ENCODE results near the gene HMGCS1. TPM values are rescaled to one million over a fixed set of nuclear protein-coding genes. Genes with fewer than 3 reads are reported as not detected.

The HMGCS1 gene
- total and polyA plus RNA-seq, 11 donors, result 6.3 to 34.8 (median 30.0) TPM

- TF ChIP-seq CTCF (IDR thresholded peaks at IDR 0.05) (no peak), POLR2A (IDR thresholded peaks at IDR 0.05) (no peak)
- Histone ChIP-seq H3K4me1 (peaks cover 0 to 7% (median 0%) of the 10 kb centered on the region in 12 donors), H3K9me3 (peaks cover 0 to 26% (median 7%) of the 10 kb centered on the region in 12 donors), H3K36me3 (no peaks in the 10 kb centered on the region), H3K27ac (no peak overlapping the region), H3K4me3 (no peak overlapping the region), H3K27me3 (peaks cover 0 to 7% (median 0%) of the 10 kb centered on the region in 9 donors)
- intact Hi-C loops (cut with DNase I), result no loop called here
- ATAC-seq (peak in 1 of 4 donors; percentile 51), DNase-seq (no peak)
- 53 to 63% (median 61%) methylated on average over 2 of the region's 2 CpGs for WGBS, 4 donors
Observed at GRCh38 chr5:43357067-43357466, 43.9 kb upstream of the HMGCS1 start.

GRCh38 chr5:43354774-43355173 is 41.6 kb upstream of the HMGCS1 start:
- no peak overlapping the region for H3K4me3 ChIP-seq
- peaks cover 0 to 7% (median 0%) of the 10 kb centered on the region in 9 donors for H3K27me3 ChIP-seq
- intact Hi-C loops (cut with DNase I), result no loop called here
- DNase-seq (no peak), ATAC-seq (no peak)
- H3K36me3 ChIP-seq, result no peaks in the 10 kb centered on the region
- no peak overlapping the region for H3K27ac ChIP-seq
- TF ChIP-seq POLR2A (IDR thresholded peaks at IDR 0.05) (no peak), CTCF (IDR thresholded peaks at IDR 0.05) (no peak)
- H3K4me1 ChIP-seq, result peaks cover 0 to 7% (median 0%) of the 10 kb centered on the region in 12 donors
- H3K9me3 ChIP-seq, result peaks cover 0 to 8% (median 4%) of the 10 kb centered on the region in 12 donors
- 88 to 94% (median 92%) methylated on average over 3 of the region's 3 CpGs for WGBS, 4 donors

- no peaks in the 10 kb centered on the region for H3K36me3 ChIP-seq
- intact Hi-C loops (cut with DNase I), result no loop called here
- H3K27me3 ChIP-seq, result peaks cover 0 to 8% (median 0%) of the 10 kb centered on the region in 9 donors
- no peak for TF ChIP-seq CTCF (IDR thresholded peaks at IDR 0.05)
- peaks cover 0 to 7% (median 0%) of the 10 kb centered on the region in 12 donors for H3K4me1 ChIP-seq
- no peak overlapping the region for H3K27ac ChIP-seq
- H3K9me3 ChIP-seq, result no peaks in the 10 kb centered on the region
- DNase-seq, result no peak
- 85 to 97% (median 91%) methylated on average over 1 of the region's 1 CpG for WGBS, 4 donors
- ATAC-seq, result no peak
- no peak overlapping the region for H3K4me3 ChIP-seq
Observed at GRCh38 chr5:43353668-43354067, 40.5 kb upstream of the HMGCS1 start.

GRCh38 chr5:43352915-43353314 is 39.7 kb upstream of the HMGCS1 start:
- Histone ChIP-seq H3K9me3 (no peaks in the 10 kb centered on the region), H3K4me1 (peaks cover 0 to 4% (median 0%) of the 10 kb centered on the region in 12 donors), H3K27ac (no peak overlapping the region), H3K27me3 (peaks cover 0 to 12% (median 0%) of the 10 kb centered on the region in 9 donors), H3K36me3 (no peaks in the 10 kb centered on the region), H3K4me3 (no peak overlapping the region)
- DNase-seq (no peak), ATAC-seq (no peak)
- WGBS, 4 donors, result 71 to 86% (median 80%) methylated on average over 2 of the region's 2 CpGs
- TF ChIP-seq CTCF (IDR thresholded peaks at IDR 0.05), result no peak
- no peak for TF ChIP-seq POLR2A (IDR thresholded peaks at IDR 0.05)
- intact Hi-C loops (cut with DNase I), result no loop called here
